ES-I3 (cell line): ENCODE data around the gene DPYD.

Experiments
- H3K36me3 ChIP-seq: 2 replicates; pipeline ENCODE4 v1.6.1; 2013; ENCODE audit warnings: mild to moderate bottlenecking, low read length, control low read depth, moderate library complexity; ENCODE audit not compliant: insufficient read depth
- H3K4me1 ChIP-seq: 2 replicates; pipeline ENCODE4 v1.6.1; 2013; ENCODE audit warnings: mild to moderate bottlenecking, control low read depth, low read length; ENCODE audit not compliant: insufficient read depth
- H3K9ac ChIP-seq: 2 replicates; pipeline ENCODE4 v1.6.1; 2013; ENCODE audit warnings: low read depth, mild to moderate bottlenecking, low read length, moderate library complexity
- H3K9me3 ChIP-seq: 2 replicates; pipeline ENCODE4 v1.6.1; 2013; ENCODE audit warnings: mild to moderate bottlenecking, low read length, moderate library complexity; ENCODE audit not compliant: control insufficient read depth, insufficient read depth

The DPYD gene

DNA sequence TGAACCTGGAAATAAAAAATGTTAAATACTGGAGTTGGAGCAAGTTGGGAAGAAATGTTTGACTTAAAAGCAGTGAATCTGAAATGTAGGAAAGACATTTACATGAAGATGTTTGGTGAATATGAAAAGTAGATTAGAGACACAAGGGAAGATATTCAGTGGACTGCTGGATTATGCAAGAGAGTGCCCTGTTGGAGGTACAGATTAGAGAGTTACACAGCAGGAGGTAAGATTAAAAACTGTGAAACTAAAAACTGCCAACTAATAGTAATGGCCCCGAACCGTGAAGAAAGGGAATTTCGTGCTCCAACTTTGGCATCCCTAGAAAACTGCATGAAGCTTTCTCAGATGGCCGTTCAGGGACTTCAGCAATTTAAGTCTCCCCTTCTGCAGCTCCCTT is 375.4 kb downstream of the DPYD start:
- no peaks in the 10 kb centered on the region for H3K36me3 ChIP-seq

DNA sequence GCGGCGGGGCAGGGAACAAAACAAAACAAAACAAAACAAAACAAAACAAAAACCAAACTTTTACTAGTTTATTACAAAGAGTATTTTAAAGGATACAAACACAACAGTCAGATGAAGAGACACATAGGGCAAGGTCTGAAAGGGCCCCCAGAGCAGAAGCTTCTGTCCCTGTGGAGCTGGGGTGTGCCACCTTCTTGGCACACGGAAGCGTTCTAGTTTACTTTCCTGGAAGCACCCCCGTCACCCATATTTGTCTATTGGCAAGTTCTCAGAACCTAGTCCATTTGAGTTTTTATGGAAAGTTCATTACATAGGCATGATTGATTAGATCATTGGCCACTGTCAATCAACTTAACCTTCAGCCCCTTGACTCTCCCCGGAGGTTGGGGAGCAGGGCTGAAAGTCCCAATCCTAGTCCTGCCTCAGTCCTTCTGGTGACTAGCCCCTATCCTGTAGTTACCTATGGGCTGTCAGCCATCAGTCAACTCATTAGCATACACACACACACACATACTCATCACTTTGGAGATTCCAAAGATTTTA is 380.4 kb downstream of the DPYD start:
- no peaks in the 10 kb centered on the region for H3K4me1 ChIP-seq
- H3K36me3 ChIP-seq: no peaks in the 10 kb centered on the region
- H3K9ac ChIP-seq: no peak overlapping the region
- no peaks in the 10 kb centered on the region for H3K9me3 ChIP-seq

More for the DNA sequence above, 375.4 kb downstream of the DPYD start:
- no peaks in the 10 kb centered on the region for H3K9me3 ChIP-seq
- H3K4me1 ChIP-seq: no peaks in the 10 kb centered on the region
- H3K9ac ChIP-seq: no peak overlapping the region

DNA sequence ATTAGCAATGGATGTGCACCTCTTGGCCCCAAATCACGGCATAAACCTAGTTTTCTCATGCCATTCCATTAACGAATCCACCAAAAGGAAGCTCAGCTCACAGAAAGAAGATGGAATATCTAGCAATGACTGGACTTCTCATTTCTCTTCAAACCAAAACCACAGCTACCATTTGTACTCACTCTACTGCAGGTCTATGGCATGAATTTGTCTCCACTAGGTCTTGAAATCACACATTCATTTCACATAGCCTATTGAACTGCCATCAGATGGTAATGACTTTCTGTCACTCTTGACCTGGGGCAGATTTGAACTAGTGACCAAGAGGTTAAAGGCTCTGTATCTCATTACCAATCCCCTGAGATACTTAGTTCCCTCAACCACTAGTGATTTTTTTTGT is 382.7 kb downstream of the DPYD start:
- no peaks in the 10 kb centered on the region for H3K36me3 ChIP-seq
- H3K4me1 ChIP-seq: no peaks in the 10 kb centered on the region
- H3K9ac ChIP-seq: no peak overlapping the region
- no peaks in the 10 kb centered on the region for H3K9me3 ChIP-seq

DNA sequence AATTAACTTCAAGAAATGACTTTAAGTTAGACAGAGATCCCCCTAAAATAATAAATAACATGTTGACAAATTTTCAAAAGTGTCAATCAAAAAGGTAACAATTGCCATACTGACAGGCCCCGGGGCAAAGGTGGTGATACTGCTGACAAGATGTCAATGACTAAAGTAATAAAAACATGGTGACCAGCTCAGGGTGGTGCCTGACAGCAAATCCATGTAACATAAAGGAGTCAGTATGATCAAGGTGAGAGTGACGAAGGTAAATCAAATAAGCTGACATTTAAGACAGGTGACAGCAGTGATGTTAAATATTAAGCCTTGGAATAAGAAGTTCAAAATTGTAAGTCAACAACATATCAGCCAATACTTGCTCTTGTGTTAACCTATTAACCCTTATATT is 387.5 kb downstream of the DPYD start:
- H3K9me3 ChIP-seq: no peaks in the 10 kb centered on the region
- no peak overlapping the region for H3K9ac ChIP-seq
- H3K36me3 ChIP-seq: no peaks in the 10 kb centered on the region
- no peaks in the 10 kb centered on the region for H3K4me1 ChIP-seq

DNA sequence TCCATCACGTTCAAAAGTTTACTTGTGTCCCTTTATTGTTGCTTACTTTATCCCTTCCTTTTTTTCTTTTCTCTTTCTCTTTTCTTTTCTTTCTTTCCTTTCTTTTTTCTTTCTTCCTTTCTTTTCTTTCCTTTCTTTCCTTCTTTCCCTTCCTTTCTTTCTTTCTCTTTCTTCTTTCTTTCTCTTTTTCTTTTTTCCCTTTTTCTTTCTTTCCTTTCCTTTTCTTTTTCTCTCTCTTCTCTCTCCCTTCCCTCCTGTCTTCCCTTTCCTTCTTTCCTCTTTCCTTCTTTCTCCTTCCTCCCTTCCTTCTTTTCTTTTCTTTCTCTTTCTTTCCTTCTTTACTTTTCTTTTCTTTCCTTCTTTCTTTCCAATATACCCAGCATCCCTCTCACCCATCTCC is 391.2 kb downstream of the DPYD start:
- Histone ChIP-seq H3K9me3 (no peaks in the 10 kb centered on the region), H3K4me1 (no peaks in the 10 kb centered on the region), H3K9ac (no peak overlapping the region), H3K36me3 (no peaks in the 10 kb centered on the region)

DNA sequence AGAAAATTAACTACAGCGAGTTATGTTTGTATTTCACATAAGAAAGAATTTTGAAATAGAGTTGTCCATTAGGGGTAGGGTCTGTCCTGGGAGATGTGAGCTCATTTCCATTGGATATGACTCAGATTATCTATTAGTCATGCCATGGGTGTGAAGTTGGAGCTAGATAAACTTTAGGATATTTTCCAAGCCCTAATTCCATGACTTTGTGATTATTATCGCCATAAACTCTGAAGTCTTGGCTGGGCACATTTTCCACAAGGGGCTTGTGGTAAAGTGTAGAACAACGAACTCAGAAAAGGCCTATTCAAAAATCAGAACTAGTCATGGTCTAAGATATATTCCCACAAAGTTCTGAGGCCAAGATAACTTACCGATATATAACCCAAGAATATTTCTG is 396.6 kb downstream of the DPYD start:
- Histone ChIP-seq H3K9ac (no peak overlapping the region), H3K4me1 (no peaks in the 10 kb centered on the region), H3K9me3 (no peaks in the 10 kb centered on the region), H3K36me3 (no peaks in the 10 kb centered on the region)

DNA sequence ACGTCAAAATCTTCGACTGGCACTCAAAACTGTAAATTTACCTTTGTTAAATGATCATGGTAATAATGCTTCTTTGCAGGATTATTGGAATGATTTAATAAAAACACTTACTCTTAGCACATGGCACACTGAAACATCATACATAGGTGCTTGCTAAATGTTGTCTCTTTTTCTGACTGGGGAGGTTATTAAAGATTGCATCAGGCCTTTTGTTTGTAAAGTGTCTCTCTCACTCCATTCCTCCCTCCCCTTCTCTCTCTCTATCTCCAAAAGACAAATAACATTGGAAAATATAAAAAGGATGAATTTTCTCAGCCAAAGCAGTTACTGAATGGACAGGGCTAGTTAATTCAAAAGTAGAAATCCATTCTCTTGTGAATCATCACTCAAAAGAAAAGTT is 404.2 kb downstream of the DPYD start:
- Histone ChIP-seq H3K4me1 (no peaks in the 10 kb centered on the region), H3K9me3 (no peaks in the 10 kb centered on the region), H3K9ac (no peak overlapping the region; the same call in 1 of the 2 replicates), H3K36me3 (no peaks in the 10 kb centered on the region)

DNA sequence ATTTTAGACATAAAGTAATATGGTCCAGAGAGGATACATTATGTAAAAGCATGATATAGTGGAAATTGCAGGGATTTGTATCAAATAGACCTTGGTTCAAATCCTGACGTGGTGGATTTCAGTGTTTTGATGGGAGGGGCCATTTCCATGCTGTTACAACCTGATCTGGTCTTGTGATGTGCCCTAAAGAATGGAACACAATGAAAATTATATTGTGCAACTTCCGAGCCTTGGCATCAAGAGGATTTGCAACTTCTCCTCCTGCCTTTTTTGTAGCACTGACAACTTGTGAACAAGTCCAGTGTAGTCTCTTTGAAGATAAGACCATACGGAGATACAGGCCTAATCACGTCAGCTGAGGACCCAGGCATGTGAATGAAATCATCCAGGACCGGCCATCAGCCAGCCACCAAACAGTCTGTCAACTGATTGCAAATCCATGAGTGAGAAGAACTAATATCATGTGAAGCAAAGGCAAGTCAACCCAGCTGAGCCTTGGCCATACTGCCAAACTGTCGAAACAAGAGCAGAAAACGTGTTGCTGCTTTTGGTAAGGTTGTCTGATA is 412.1 kb downstream of the DPYD start:
- no peaks in the 10 kb centered on the region for H3K36me3 ChIP-seq
- no peaks in the 10 kb centered on the region for H3K9me3 ChIP-seq
- H3K9ac ChIP-seq: no peak overlapping the region
- H3K4me1 ChIP-seq: no peaks in the 10 kb centered on the region

DNA sequence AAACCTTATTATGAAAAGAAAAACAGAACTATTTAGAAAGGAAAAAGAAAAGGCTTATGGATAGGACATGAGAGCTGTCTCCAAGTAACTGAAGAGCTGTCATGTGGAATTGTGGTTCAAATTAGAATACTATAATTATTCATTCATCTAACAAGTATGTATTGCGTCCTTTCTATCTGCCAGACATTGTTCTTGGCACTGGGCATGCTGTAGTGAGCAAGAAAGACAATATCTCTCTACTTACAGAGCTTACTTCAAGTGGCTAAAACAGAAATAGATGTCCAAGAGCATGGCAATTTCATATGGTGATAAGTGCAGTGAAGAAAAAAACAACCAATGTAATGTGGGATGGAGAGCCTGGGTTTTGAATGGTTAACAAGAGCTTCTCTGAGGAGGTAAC is 413.0 kb downstream of the DPYD start:
- H3K9ac ChIP-seq: no peak overlapping the region
- no peaks in the 10 kb centered on the region for H3K36me3 ChIP-seq
- no peaks in the 10 kb centered on the region for H3K9me3 ChIP-seq
- H3K4me1 ChIP-seq: no peaks in the 10 kb centered on the region

DNA sequence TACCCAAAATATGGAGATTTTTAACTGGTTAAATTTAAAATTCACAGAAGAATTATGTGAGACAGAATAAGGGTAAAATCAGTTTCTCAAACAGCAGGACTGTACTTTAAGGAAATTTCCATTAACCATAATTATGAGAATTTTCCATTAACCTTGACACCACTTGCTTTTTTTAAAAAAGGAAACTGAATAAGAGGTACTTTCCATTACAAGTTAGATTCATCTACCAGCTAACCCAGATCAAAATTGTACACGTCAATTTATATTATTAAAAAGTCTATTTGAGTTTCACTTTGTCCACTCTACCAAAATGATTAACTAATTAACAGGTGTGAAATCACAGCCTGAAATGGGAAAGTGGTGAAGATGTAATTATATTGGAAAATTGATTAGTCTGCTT is 414.5 kb downstream of the DPYD start:
- no peaks in the 10 kb centered on the region for H3K9me3 ChIP-seq
- no peaks in the 10 kb centered on the region for H3K36me3 ChIP-seq
- no peaks in the 10 kb centered on the region for H3K4me1 ChIP-seq
- H3K9ac ChIP-seq: no peak overlapping the region

DNA sequence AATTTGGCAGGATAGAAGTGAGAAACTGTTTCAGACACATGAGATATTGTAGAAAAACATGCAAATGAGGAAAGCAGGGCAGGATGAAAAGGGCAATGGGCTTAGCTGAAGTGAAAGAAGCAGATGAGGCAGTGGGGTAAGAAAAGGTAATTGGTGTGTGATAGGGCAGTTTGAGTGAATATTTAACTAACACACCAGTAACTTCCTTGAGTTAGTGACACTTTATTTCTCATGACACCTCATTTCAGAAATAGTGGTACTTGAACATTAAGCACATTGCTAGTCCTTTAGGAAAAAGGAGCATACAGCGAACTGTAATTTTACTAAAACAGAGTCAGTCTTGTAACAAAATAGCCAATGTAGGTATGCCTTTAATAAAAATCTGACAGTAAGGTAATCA is 415.0 kb downstream of the DPYD start:
- Histone ChIP-seq H3K36me3 (no peaks in the 10 kb centered on the region), H3K4me1 (no peaks in the 10 kb centered on the region), H3K9ac (no peak overlapping the region), H3K9me3 (no peaks in the 10 kb centered on the region)

DNA sequence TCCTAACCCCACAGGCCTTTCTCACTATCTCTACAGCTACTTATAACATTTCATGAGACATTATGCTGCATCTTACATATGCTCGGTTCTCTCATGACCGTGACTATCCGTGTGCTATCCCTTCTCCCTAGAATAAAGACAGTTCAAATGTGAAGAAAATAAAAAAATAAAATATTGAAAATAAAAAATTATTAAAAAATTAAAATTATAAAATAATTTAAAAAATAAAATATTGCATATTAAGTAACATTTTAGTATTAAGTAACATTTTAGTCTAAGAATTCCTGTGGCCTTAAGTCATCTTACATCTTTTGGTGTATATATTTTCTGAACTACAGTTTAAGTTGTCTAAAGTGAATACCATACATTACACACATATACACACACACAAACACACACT is 415.5 kb downstream of the DPYD start:
- no peaks in the 10 kb centered on the region for H3K36me3 ChIP-seq
- no peaks in the 10 kb centered on the region for H3K9me3 ChIP-seq
- H3K9ac ChIP-seq: no peak overlapping the region
- H3K4me1 ChIP-seq: no peaks in the 10 kb centered on the region

DNA sequence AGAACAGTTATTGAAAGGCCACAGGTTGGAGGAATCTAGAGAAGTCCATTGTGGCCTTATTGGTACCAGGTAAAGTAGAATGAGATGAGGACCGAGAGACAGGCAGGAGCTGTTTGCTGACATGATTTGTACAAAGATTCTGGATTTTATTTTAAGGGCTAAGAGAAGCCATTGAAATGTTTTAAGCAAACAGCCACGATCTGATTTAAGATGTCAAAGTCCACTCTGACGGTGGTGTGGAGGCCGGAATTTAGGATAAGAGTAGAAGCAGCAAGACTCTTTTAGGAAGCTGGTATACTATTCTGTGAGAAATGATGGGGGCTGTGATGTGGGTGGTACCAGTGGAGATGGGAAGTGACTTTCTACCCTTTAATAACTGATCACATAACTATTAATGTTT is 418.5 kb downstream of the DPYD start:
- H3K9me3 ChIP-seq: no peaks in the 10 kb centered on the region
- H3K36me3 ChIP-seq: no peaks in the 10 kb centered on the region
- H3K9ac ChIP-seq: no peak overlapping the region
- no peaks in the 10 kb centered on the region for H3K4me1 ChIP-seq

DNA sequence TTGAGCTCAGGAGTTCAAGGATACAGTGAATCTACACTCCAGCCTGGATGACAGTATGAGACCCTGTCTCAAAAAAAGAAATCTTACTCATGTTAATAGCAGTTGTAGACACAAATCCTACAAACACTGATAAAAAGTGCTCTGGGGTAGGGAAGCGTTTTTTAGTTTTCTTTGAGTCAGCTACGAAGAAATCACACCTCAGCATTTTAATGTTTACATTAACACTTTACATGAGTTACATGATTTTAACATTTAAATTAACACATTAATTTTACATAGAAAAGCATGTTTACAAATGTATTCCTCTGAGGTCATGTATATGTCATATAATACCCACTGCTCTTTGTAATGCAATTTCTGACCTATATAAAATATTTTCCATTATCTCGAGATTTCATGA is 419.2 kb downstream of the DPYD start:
- H3K36me3 ChIP-seq: no peaks in the 10 kb centered on the region
- no peak overlapping the region for H3K9ac ChIP-seq
- H3K9me3 ChIP-seq: no peaks in the 10 kb centered on the region
- H3K4me1 ChIP-seq: no peaks in the 10 kb centered on the region

DNA sequence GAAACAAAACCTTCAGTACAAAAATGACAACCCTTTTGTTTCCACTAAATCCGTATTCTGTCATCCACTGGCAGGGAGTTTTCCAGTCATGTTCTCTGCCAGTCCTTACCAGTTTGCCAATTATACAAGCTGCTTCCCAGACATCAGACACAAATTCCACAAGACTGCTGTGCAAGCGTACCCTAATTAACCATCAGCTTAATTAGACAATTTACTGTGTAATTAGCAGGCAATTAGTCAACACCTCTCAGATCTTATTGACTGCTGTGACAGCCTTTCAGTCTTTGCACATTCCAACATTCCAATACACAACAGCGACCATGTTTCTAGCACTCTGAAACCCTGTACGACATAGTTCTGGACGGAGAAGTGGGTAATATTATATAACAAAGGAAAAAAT is 420.1 kb downstream of the DPYD start:
- H3K9ac ChIP-seq: no peak overlapping the region
- H3K4me1 ChIP-seq: no peaks in the 10 kb centered on the region
- H3K9me3 ChIP-seq: no peaks in the 10 kb centered on the region
- H3K36me3 ChIP-seq: no peaks in the 10 kb centered on the region

DNA sequence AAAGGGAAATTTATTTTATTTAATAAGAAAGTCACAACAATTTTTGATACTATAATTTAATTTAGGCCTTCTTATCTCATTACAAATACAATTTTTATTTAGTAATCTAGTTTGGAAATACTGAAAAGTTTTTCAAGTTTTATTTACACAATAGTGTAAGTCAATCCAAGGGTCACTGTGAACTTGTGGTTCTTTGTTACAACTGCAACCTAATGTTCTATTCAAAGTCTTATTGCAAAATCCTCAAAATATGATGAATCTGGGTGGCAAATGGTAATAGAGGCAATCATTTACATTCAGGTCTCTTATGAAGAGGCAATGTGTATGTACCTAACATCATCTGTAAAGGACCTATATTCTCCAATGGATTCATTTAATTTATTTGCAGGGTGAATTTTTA is 421.2 kb downstream of the DPYD start:
- Histone ChIP-seq H3K36me3 (no peaks in the 10 kb centered on the region), H3K9me3 (no peaks in the 10 kb centered on the region), H3K4me1 (no peaks in the 10 kb centered on the region), H3K9ac (no peak overlapping the region)
